ENCODE data around the gene AMZ1. TPM values are rescaled to one million over a fixed set of nuclear protein-coding genes. Genes with fewer than 3 reads are reported as not detected.

Gene AMZ1
- polyA plus RNA-seq, 1 experiment, result 0.43 TPM

DNA sequence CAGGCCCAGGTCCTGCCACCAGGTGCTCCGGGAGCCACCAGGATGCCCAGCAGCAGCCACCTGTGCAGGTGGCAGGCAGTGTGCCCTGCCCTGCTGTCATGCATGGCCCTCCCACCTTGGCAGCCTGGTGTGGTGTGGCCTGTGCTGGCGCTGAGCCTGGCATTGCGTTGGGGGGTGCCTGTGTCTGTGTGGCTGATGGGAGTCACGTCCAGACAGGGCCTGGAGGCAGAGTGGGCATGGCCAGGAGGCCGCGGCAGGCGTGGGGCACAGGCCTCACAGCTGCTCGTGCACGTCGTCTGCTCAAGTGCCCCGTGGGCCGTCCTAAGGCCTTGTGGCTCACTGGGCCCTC is 47.5 kb upstream of the AMZ1 start:
- H3K27me3 ChIP-seq (ENCODE audit: control insufficient read depth, insufficient read depth, low read length), result no peaks in the 10 kb centered on the region
- TF ChIP-seq, protein P1, sequence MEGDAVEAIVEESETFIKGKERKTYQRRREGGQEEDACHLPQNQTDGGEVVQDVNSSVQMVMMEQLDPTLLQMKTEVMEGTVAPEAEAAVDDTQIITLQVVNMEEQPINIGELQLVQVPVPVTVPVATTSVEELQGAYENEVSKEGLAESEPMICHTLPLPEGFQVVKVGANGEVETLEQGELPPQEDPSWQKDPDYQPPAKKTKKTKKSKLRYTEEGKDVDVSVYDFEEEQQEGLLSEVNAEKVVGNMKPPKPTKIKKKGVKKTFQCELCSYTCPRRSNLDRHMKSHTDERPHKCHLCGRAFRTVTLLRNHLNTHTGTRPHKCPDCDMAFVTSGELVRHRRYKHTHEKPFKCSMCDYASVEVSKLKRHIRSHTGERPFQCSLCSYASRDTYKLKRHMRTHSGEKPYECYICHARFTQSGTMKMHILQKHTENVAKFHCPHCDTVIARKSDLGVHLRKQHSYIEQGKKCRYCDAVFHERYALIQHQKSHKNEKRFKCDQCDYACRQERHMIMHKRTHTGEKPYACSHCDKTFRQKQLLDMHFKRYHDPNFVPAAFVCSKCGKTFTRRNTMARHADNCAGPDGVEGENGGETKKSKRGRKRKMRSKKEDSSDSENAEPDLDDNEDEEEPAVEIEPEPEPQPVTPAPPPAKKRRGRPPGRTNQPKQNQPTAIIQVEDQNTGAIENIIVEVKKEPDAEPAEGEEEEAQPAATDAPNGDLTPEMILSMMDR (IDR thresholded peaks at IDR 0.05; ENCODE audit: low read depth, low read length), result no peak
- H3K4me3 ChIP-seq (ENCODE audit: low read depth, low read length), result no peak overlapping the region
- no peak for DNase-seq (ENCODE audit: low read depth, low spot score)
- POLR2A ChIA-PET, result no interaction called here
- peak overlapping the region; percentile 21 for H3K27ac ChIP-seq (ENCODE audit: low read depth, low read length)
- CTCF ChIA-PET, result no interaction called here
- H3K9me3 ChIP-seq (ENCODE audit: control insufficient read depth, insufficient read depth, low read length), result no peaks in the 10 kb centered on the region; the same call in 1 of the 2 replicates

- no peaks in the 10 kb centered on the region; the same call in 1 of the 2 replicates for H3K9me3 ChIP-seq (ENCODE audit: control insufficient read depth, insufficient read depth, low read length)
- TF ChIP-seq, protein P1 (IDR thresholded peaks at IDR 0.05; ENCODE audit: low read depth, low read length), result no peak
- ChIA-PET CTCF (no interaction called here), POLR2A (no interaction called here)
- no peak for DNase-seq (ENCODE audit: low read depth, low spot score)
- H3K27ac ChIP-seq (ENCODE audit: low read depth, low read length), result peak overlapping the region; percentile 97
- H3K27me3 ChIP-seq (ENCODE audit: control insufficient read depth, insufficient read depth, low read length), result no peaks in the 10 kb centered on the region
- no peak overlapping the region for H3K4me3 ChIP-seq (ENCODE audit: low read depth, low read length)
Observed at GRCh38 chr7:2640846-2641316, 47.1 kb upstream of the AMZ1 start.

DNA sequence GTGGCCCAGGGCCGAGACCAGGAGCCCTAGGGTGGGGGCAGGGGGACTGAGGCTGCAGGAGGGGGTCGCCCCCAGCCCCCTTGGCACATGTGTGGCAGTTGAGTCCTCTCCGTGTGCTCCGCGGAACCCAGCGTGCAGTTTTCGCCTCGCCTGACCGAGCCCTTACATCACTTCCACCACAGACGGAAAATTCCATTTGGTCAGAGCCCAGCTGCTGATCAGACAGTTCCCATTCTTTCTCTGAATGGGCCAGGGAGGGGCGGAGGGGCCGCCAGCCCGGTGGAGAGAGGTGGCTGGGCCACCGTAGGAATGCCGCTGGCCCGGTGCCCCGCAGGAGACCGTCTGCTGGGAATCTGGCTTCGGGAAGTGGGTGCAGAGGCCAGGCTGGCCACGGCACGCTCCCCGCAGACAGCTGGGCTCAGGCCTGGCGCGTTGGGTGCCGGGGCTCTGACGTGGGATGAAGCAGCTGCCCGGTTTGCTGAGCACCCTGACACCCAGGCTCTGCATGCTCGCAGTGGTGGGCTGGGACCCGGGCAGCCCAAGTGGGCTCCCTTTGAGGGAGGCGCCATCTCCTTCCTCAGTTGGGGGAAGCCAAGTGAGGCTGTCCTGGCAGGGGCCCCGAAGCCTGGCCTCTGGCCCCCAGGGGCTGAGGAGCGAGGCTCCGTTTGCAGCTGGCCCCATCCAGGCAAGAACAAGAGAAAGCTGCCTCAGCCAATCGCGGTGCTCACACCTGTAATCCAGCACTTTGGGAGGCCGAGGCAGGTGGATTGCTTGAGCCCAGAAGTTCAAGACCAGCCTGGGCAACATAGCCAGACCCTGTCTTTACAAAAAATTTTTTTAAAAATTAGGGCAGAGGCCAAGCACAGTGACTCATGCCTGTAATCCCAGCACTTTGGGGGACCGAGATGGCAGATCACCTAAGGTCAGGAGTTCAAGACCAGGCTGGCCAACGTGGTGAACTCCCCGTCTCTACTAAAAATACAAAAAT is 46.3 kb upstream of the AMZ1 start:
- Histone ChIP-seq H3K27ac (ENCODE audit: low read depth, low read length) (peak overlapping the region; percentile 97), H3K9me3 (ENCODE audit: control insufficient read depth, insufficient read depth, low read length) (no peaks in the 10 kb centered on the region; the same call in 1 of the 2 replicates), H3K27me3 (ENCODE audit: control insufficient read depth, insufficient read depth, low read length) (no peaks in the 10 kb centered on the region), H3K4me3 (ENCODE audit: low read depth, low read length) (peak overlapping the region; percentile 7; the same call in 1 of the 2 replicates)
- peak; percentile 90 for DNase-seq (ENCODE audit: low read depth, low spot score)
- ChIA-PET CTCF (interaction anchor here (0.7 kb wide), 1 partner anchor 17 kb away, joined by 3 read pairs; no protein-coding TSS in a partner anchor), POLR2A (interaction anchor here (1.0 to 1.6 kb wide), 2 partner anchors 10 to 17 kb away, joined by 3 to 6 read pairs; partner anchors contain the start of gene TTYH3)
- TF ChIP-seq, protein P1 (IDR thresholded peaks at IDR 0.05; ENCODE audit: low read depth, low read length), result no peak

GRCh38 chr7:2643386-2644219 is 44.4 kb upstream of the AMZ1 start:
- TF ChIP-seq, protein P1 (IDR thresholded peaks at IDR 0.05; ENCODE audit: low read depth, low read length), result peak; percentile 22; the same call in 1 of the 2 replicates
- no peak overlapping the region for H3K4me3 ChIP-seq (ENCODE audit: low read depth, low read length)
- H3K27me3 ChIP-seq (ENCODE audit: control insufficient read depth, insufficient read depth, low read length), result no peaks in the 10 kb centered on the region
- no peaks in the 10 kb centered on the region; the same call in 1 of the 2 replicates for H3K9me3 ChIP-seq (ENCODE audit: control insufficient read depth, insufficient read depth, low read length)
- CTCF ChIA-PET, result no interaction called here
- DNase-seq (ENCODE audit: low read depth, low spot score), result no peak
- POLR2A ChIA-PET, result interaction anchor here (0.9 kb wide), 2 partner anchors 10 to 12 kb away, joined by 3 read pairs; partner anchors contain the start of gene TTYH3
- H3K27ac ChIP-seq (ENCODE audit: low read depth, low read length), result no peak overlapping the region

Data from AG04450 (cell line).